ENCODE results near the gene PRDM5. TPM values are rescaled to one million over a fixed set of nuclear protein-coding genes. Genes with fewer than 3 reads are reported as not detected.

Gene PRDM5
- polyA plus RNA-seq, 1 donor from 2014 or later, result 1.6 TPM

- H2AFZ ChIP-seq (ENCODE audit: low read depth, low read length), result no peak overlapping the region
- H3K27me3 ChIP-seq (ENCODE audit: insufficient read depth, low read depth, low read length), result no peaks in the 10 kb centered on the region
- H3K4me3 ChIP-seq (ENCODE audit: low read length), result no peak overlapping the region
- no peaks in the 10 kb centered on the region for H3F3A ChIP-seq (ENCODE audit: insufficient read depth, low read length, poor library complexity, severe bottlenecking)
- H4K20me1 ChIP-seq (ENCODE audit: insufficient read depth), result no peaks in the 10 kb centered on the region
- no peak for TF ChIP-seq EZH2 (IDR thresholded peaks at IDR 0.05; ENCODE audit: borderline replicate concordance, insufficient read depth, low read length, poor library complexity, severe bottlenecking)
- no peak for TF ChIP-seq POLR2AphosphoS5 (IDR thresholded peaks at IDR 0.05)
- no peak for TF ChIP-seq TAF1 (IDR thresholded peaks at IDR 0.05; ENCODE audit: low read depth)
- no peak for TF ChIP-seq REST (IDR thresholded peaks at IDR 0.05; ENCODE audit: borderline replicate concordance)
- no peak for TF ChIP-seq RAD21 (conservative IDR thresholded peaks at IDR 0.05)
- no peak for TF ChIP-seq MXI1 (conservative IDR thresholded peaks at IDR 0.05; ENCODE audit: poor library complexity, severe bottlenecking)
- no peak for TF ChIP-seq CTCF (IDR thresholded peaks at IDR 0.05; ENCODE audit: poor library complexity, severe bottlenecking)
- TF ChIP-seq EP300 (conservative IDR thresholded peaks at IDR 0.05; ENCODE audit: poor library complexity, severe bottlenecking), result no peak
- no peak for TF ChIP-seq SMC3 (conservative IDR thresholded peaks at IDR 0.05; ENCODE audit: poor library complexity)
- no peak overlapping the region for H3K4me2 ChIP-seq (ENCODE audit: low read length)
- peaks cover 4% of the 10 kb centered on the region for H3K9me3 ChIP-seq (ENCODE audit: low read length)
- no peak overlapping the region for H3K9ac ChIP-seq (ENCODE audit: low read length)
- H3K79me2 ChIP-seq (replicated peaks; ENCODE audit: insufficient read depth, low read length), result no peaks in the 10 kb centered on the region
- H3K36me3 ChIP-seq (ENCODE audit: insufficient read depth, low read length), result no peaks in the 10 kb centered on the region
- H3K27ac ChIP-seq (ENCODE audit: low read length), result no peak overlapping the region
- H3K9me2 ChIP-seq (ENCODE audit: insufficient read depth, low read length), result no peaks in the 10 kb centered on the region
Measured at GRCh38 chr4:120703908-120704307, 218.6 kb downstream of the PRDM5 start.

GRCh38 chr4:120699354-120699753 lies 223.2 kb downstream of the PRDM5 start:
- Histone ChIP-seq H3K9me3 (ENCODE audit: low read length) (no peaks in the 10 kb centered on the region), H3K27ac (ENCODE audit: low read length) (no peak overlapping the region), H3K36me3 (ENCODE audit: insufficient read depth, low read length) (no peaks in the 10 kb centered on the region), H2AFZ (ENCODE audit: low read depth, low read length) (no peak overlapping the region), H3K79me2 (replicated peaks; ENCODE audit: insufficient read depth, low read length) (no peaks in the 10 kb centered on the region), H3K9me2 (ENCODE audit: insufficient read depth, low read length) (no peaks in the 10 kb centered on the region), H3K9ac (ENCODE audit: low read length) (no peak overlapping the region), H4K20me1 (ENCODE audit: insufficient read depth) (no peaks in the 10 kb centered on the region), H3F3A (ENCODE audit: insufficient read depth, low read length, poor library complexity, severe bottlenecking) (no peaks in the 10 kb centered on the region), H3K27me3 (ENCODE audit: insufficient read depth, low read depth, low read length) (no peaks in the 10 kb centered on the region), H3K4me3 (ENCODE audit: low read length) (no peak overlapping the region), H3K4me2 (ENCODE audit: low read length) (no peak overlapping the region)
- TF ChIP-seq EP300 (conservative IDR thresholded peaks at IDR 0.05; ENCODE audit: poor library complexity, severe bottlenecking) (no peak), EZH2 (IDR thresholded peaks at IDR 0.05; ENCODE audit: borderline replicate concordance, insufficient read depth, low read length, poor library complexity, severe bottlenecking) (no peak), POLR2AphosphoS5 (IDR thresholded peaks at IDR 0.05) (no peak), REST (IDR thresholded peaks at IDR 0.05; ENCODE audit: borderline replicate concordance) (no peak), CTCF (IDR thresholded peaks at IDR 0.05; ENCODE audit: poor library complexity, severe bottlenecking) (no peak), MXI1 (conservative IDR thresholded peaks at IDR 0.05; ENCODE audit: poor library complexity, severe bottlenecking) (no peak), SMC3 (conservative IDR thresholded peaks at IDR 0.05; ENCODE audit: poor library complexity) (no peak), TAF1 (IDR thresholded peaks at IDR 0.05; ENCODE audit: low read depth) (no peak), RAD21 (conservative IDR thresholded peaks at IDR 0.05) (no peak)
